GM23338 (cell line): ENCODE data around the gene CNOT11. TPM values are rescaled to one million over a fixed set of nuclear protein-coding genes. Genes with fewer than 3 reads are reported as not detected.

Experiments
- ATAC-seq: fragments of 200-7000 bp; cut with Tn5 transposase; 3 replicates; pipeline ENCODE4 v1.9.1; 2020
- DNase-seq: peaks from one replicate; pipeline ENCODE4 v3.0.0-alpha.2; 2015; ENCODE audit warnings: low spot score
- H2AFZ ChIP-seq: fragments of 200-600 bp; sonication (generic); 2 replicates; pipeline ENCODE4 v1.8.0; 2016; ENCODE audit warnings: antibody characterized with exemption, mild to moderate bottlenecking, moderate library complexity
- H3F3A ChIP-seq: fragments of 200-600 bp; sonication (generic); replicated peaks from 2 replicates; pipeline ENCODE4 v1.8.0; 2017; ENCODE audit warnings: antibody characterized with exemption, mixed run types, low read depth
- H3K27ac ChIP-seq: fragments of 200-600 bp; sonication (generic); 2 replicates; pipeline ENCODE4 v1.6.1; 2016; ENCODE audit warnings: low read depth
- H3K27me3 ChIP-seq: fragments of 200-600 bp; sonication (generic); 2 replicates; pipeline ENCODE4 v1.8.0; 2016; ENCODE audit warnings: mild to moderate bottlenecking, mixed run types, moderate library complexity; ENCODE audit not compliant: insufficient read depth
- H3K36me3 ChIP-seq: fragments of 200-600 bp; sonication (generic); 2 replicates; pipeline ENCODE4 v1.8.0; 2016; ENCODE audit warnings: mild to moderate bottlenecking; ENCODE audit not compliant: insufficient read depth
- H3K4me1 ChIP-seq: fragments of 200-600 bp; sonication (generic); 2 replicates; pipeline ENCODE4 v1.8.0; 2016; ENCODE audit warnings: mild to moderate bottlenecking, moderate library complexity; ENCODE audit not compliant: insufficient read depth
- H3K4me2 ChIP-seq: fragments of 200-600 bp; sonication (generic); 2 replicates; pipeline ENCODE4 v1.7.1; 2017; ENCODE audit warnings: mixed run types
- H3K4me3 ChIP-seq: fragments of 200-600 bp; sonication (generic); 2 replicates; pipeline ENCODE4 v1.6.1; 2016; ENCODE audit warnings: mixed run types
- H3K79me2 ChIP-seq: fragments of 200-600 bp; sonication (generic); replicated peaks from 2 replicates; pipeline ENCODE4 v1.8.0; 2017; ENCODE audit warnings: mild to moderate bottlenecking; ENCODE audit not compliant: insufficient read depth
- H3K9me2 ChIP-seq: fragments of 200-600 bp; sonication (generic); 2 replicates; pipeline ENCODE4 v1.8.0; 2017; ENCODE audit not compliant: insufficient read depth
- H4K20me1 ChIP-seq: fragments of 200-600 bp; sonication (generic); replicated peaks from 2 replicates; pipeline ENCODE4 v1.8.0; 2017; ENCODE audit warnings: mild to moderate bottlenecking; ENCODE audit not compliant: insufficient read depth
- H3K27ac Mint-ChIP-seq: 2 replicates; pipeline ENCODE4 v1.8.0; 2020; ENCODE audit warnings: inconsistent platforms, mild to moderate bottlenecking, moderate library complexity, mixed read lengths
- H3K27me3 Mint-ChIP-seq: 3 replicates; pipeline ENCODE4 v1.8.0; 2022; ENCODE audit warnings: low read depth, mild to moderate bottlenecking, moderate library complexity, mixed read lengths, inconsistent platforms; ENCODE audit not compliant: insufficient read depth, poor library complexity
- H3K36me3 Mint-ChIP-seq: 3 replicates; pipeline ENCODE4 v1.8.0; 2021; ENCODE audit warnings: low read depth, mild to moderate bottlenecking, inconsistent platforms, moderate library complexity, mixed read lengths
- H3K4me1 Mint-ChIP-seq: 3 replicates; pipeline ENCODE4 v1.8.0; 2020; ENCODE audit warnings: mild to moderate bottlenecking, inconsistent platforms, mixed read lengths
- H3K4me3 Mint-ChIP-seq: 3 replicates; pipeline ENCODE4 v1.8.0; 2021; ENCODE audit warnings: moderate library complexity, mild to moderate bottlenecking, inconsistent platforms, mixed read lengths
- H3K9me3 Mint-ChIP-seq: 3 replicates; pipeline ENCODE4 v1.8.0; 2020; ENCODE audit warnings: moderate library complexity, mild to moderate bottlenecking, inconsistent platforms, mixed read lengths
- CREB1 ChIP-seq: fragments of 250-450 bp; sonication (Bioruptor Pico); IDR thresholded peaks from 2 replicates; pipeline ENCODE4 v1.5.0; 2020; ENCODE audit warnings: low read depth, mild to moderate bottlenecking, moderate library complexity
- CTCF ChIP-seq, 2 experiments: fragments of 200-600 bp in 1 of 2; sonication (generic) in 1 of 2; conservative IDR thresholded peaks; 2 replicates each; pipeline versions ENCODE4 v1.5.1 to v1.6.1; 2016 to 2017; ENCODE audit warnings: antibody characterized with exemption in 2 of 2, low read depth in 2 of 2, mild to moderate bottlenecking in 2 of 2, moderate library complexity in 1 of 2
- ETS1 ChIP-seq: IDR thresholded peaks from 2 replicates; pipeline ENCODE4 v1.6.1; 2016; ENCODE audit warnings: antibody characterized with exemption
- EZH2phosphoT487 ChIP-seq: fragments of 200-600 bp; sonication (generic); IDR thresholded peaks from one replicate; pipeline ENCODE4 v1.8.1; 2018; ENCODE audit warnings: antibody characterized with exemption; ENCODE audit not compliant: unreplicated experiment
- JUNB ChIP-seq: IDR thresholded peaks from one replicate; pipeline ENCODE4 v1.6.1; 2016; ENCODE audit warnings: antibody characterized with exemption; ENCODE audit not compliant: unreplicated experiment
- NANOG ChIP-seq: IDR thresholded peaks from 2 replicates; pipeline ENCODE4 v1.6.1; 2016; ENCODE audit warnings: antibody characterized with exemption, borderline replicate concordance
- POLR2AphosphoS5 ChIP-seq: IDR thresholded peaks from 2 replicates; pipeline ENCODE4 v1.6.1; 2016; ENCODE audit warnings: antibody characterized with exemption, low read depth
- REST ChIP-seq: IDR thresholded peaks from one replicate; pipeline ENCODE4 v1.6.1; 2018; ENCODE audit warnings: antibody characterized with exemption; ENCODE audit not compliant: unreplicated experiment
- STAT1 ChIP-seq: IDR thresholded peaks from one replicate; pipeline ENCODE4 v1.6.1; 2016; ENCODE audit warnings: antibody characterized with exemption; ENCODE audit not compliant: unreplicated experiment
- ZNF114 ChIP-seq: fragments of 250-450 bp; sonication (Bioruptor Pico); IDR thresholded peaks from 2 replicates; pipeline ENCODE4 v1.5.0; 2020; ENCODE audit warnings: mild to moderate bottlenecking, moderate library complexity
- ZNF331 ChIP-seq: fragments of 250-450 bp; sonication (Bioruptor Pico); IDR thresholded peaks from 2 replicates; pipeline ENCODE4 v1.5.0; 2020; ENCODE audit warnings: low read depth, mild to moderate bottlenecking, moderate library complexity
- ZNF462 ChIP-seq: fragments of 250-450 bp; sonication (Bioruptor Pico); IDR thresholded peaks from 2 replicates; pipeline ENCODE4 v1.5.0; 2020; ENCODE audit warnings: mild to moderate bottlenecking, moderate library complexity
- polyA plus RNA-seq: library from polyadenylated mRNA; unstranded; fragments of >200 nt; fragmentation: Nextera tagmentation; extraction: Ambion mirVana; gene quantifications from 2 replicates; pipeline ENCODE4 v1.2.1, GENCODE V29; 2016
- total RNA-seq: library from RNA; depleted of rRNA; stranded (reverse); fragments of >200 nt; shearing (Covaris generic); gene quantifications from 2 replicates; pipeline ENCODE4 v1.2.3, GENCODE V29; 2014

Gene CNOT11
- total and polyA plus RNA-seq, 2 experiments from 2014 or later = 34.8 to 74.2 TPM

- ATAC-seq (no peak), DNase-seq (no peak)
- Histone ChIP-seq H3K4me1 (no peaks in the 10 kb centered on the region), H3K79me2 (no peaks in the 10 kb centered on the region), H3K9me2 (no peaks in the 10 kb centered on the region), H3K4me3 (no peak overlapping the region), H4K20me1 (peaks cover 13% of the 10 kb centered on the region; the same call in 1 of the 2 replicates), H3K27me3 (no peaks in the 10 kb centered on the region), H3K4me2 (no peak overlapping the region), H3K27ac (no peak overlapping the region), H3K36me3 (peaks cover 35% of the 10 kb centered on the region), H2AFZ (no peak overlapping the region), H3F3A (no peaks in the 10 kb centered on the region)
- TF ChIP-seq CTCF (conservative IDR thresholded peaks at IDR 0.05; ENCODE audit: low read depth in 2 of 2) (no peak), CREB1 (CRISPR knock-in tag) (no peak), ZNF462 (CRISPR knock-in tag) (no peak), STAT1 (no peak), NANOG (no peak), ETS1 (no peak), ZNF114 (CRISPR knock-in tag) (no peak), JUNB (no peak), EZH2phosphoT487 (no peak), REST (no peak), ZNF331 (CRISPR knock-in tag) (no peak), POLR2AphosphoS5 (no peak)
- Mint-ChIP-seq H3K36me3 (peaks cover 43% of the 10 kb centered on the region), H3K27me3 (no peaks in the 10 kb centered on the region), H3K9me3 (no peaks in the 10 kb centered on the region), H3K4me1 (no peaks in the 10 kb centered on the region), H3K4me3 (no peak overlapping the region), H3K27ac (no peak overlapping the region)
Observed at GRCh38 chr2:101278925-101279324, 26.2 kb downstream of the CNOT11 start.
